HG03457 (cell line): Measurements from ENCODE around the gene PCDHB8.
"Not testable (repeated sequence)": the region's sequence is repeated elsewhere in the genome, so short reads cannot be mapped to it uniquely, and the experiment has no call there.

Experiments used
- ATAC-seq: cut with Tn5 transposase; IDR thresholded peaks from one replicate; pipeline ENCODE4 v1.9.1; 2021; ENCODE audit warnings: moderate number of reproducible peaks; ENCODE audit not compliant: unreplicated experiment

PCDHB8 gene

GRCh38 chr5:141184117-141184855 lies 6.7 kb downstream of the PCDHB8 start:
- ATAC-seq = not testable (repeated sequence)

DNA sequence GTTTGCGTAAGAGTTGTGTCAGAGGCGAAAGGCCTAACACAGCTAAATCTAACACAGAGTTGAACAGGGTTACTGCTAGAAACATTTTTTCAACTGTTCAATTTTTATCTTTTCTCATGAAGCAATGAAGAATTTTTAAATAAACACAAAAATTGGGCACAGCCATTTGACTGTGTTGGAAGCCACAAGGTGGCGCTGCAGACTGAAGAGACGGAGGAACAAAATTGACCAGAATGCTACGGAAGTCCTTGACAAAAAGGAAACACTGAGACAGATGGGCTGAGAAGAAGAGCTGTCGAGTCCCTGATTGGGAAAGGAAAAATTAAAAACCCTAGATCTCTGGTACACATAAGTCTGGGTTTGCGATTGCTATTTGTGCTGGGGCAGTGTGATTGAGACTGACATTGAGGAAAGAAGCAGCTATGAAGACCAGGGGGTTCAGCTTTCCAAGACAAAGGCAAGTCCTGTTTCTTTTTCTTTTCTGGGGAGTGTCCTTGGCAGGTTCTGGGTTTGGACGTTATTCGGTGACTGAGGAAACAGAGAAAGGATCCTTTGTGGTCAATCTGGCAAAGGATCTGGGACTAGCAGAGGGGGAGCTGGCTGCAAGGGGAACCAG lies 9.4 kb downstream of the PCDHB8 start, which contains the start of gene PCDHB9:
Gene PCDHB9, plus strand, starts transcription at position 265 of the 616 bp plus-strand sequence. Its CDS starts 158 bp downstream, at position 423.
- ATAC-seq = no peak

DNA sequence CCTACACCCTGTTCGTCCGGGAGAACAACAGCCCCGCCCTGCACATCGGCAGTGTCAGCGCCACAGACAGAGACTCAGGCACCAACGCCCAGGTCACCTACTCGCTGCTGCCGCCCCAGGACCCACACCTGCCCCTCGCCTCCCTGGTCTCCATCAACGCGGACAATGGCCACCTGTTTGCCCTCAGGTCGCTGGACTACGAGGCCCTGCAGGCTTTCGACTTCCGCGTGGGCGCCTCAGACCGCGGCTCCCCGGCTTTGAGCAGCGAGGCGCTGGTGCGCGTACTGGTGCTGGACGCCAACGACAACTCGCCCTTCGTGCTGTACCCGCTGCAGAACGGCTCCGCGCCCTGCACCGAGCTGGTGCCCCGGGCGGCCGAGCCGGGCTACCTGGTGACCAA lies 11.1 kb downstream of the PCDHB8 start:
- not testable (repeated sequence) for ATAC-seq

- not testable (repeated sequence) for ATAC-seq
These were observed 11.5 kb downstream of the PCDHB8 start for GRCh38 chr5:141189131-141189530.

DNA sequence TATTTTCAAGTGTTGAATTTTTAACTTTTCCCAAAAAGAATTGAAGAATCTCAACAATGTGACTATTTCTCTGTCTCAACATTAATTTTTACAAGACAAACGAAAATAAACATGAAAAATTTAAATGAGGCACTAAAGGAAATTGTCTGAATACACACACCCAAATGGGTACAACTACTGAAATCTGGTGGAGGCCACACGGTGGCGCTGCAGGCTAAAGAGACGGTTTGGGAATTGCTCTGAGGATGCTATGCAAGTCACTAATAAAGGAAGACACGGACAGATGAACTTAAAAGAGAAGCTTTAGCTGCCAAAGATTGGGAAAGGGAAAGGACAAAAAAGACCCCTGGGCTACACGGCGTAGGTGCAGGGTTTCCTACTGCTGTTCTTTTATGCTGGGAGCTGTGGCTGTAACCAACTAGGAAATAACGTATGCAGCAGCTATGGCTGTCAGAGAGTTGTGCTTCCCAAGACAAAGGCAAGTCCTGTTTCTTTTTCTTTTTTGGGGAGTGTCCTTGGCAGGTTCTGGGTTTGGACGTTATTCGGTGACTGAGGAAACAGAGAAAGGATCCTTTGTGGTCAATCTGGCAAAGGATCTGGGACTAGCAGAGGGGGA lies 14.6 kb downstream of the PCDHB8 start, which contains the start of gene PCDHB10:
Gene PCDHB10, plus strand, starts transcription at position 244 of the 616 bp plus-strand sequence. Its CDS starts 200 bp downstream, at position 444.
- no peak for ATAC-seq

DNA sequence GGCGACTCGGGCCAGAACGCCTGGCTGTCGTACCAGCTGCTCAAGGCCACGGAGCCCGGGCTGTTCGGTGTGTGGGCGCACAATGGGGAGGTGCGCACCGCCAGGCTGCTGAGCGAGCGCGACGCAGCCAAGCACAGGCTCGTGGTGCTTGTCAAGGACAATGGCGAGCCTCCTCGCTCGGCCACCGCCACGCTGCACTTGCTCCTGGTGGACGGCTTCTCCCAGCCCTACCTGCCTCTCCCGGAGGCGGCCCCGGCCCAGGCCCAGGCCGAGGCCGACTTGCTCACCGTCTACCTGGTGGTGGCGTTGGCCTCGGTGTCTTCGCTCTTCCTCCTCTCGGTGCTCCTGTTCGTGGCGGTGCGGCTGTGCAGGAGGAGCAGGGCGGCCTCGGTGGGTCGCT lies 16.7 kb downstream of the PCDHB8 start:
- ATAC-seq = not testable (repeated sequence)

GRCh38 chr5:141196363-141196762 lies 18.8 kb downstream of the PCDHB8 start:
- ATAC-seq = no peak

DNA sequence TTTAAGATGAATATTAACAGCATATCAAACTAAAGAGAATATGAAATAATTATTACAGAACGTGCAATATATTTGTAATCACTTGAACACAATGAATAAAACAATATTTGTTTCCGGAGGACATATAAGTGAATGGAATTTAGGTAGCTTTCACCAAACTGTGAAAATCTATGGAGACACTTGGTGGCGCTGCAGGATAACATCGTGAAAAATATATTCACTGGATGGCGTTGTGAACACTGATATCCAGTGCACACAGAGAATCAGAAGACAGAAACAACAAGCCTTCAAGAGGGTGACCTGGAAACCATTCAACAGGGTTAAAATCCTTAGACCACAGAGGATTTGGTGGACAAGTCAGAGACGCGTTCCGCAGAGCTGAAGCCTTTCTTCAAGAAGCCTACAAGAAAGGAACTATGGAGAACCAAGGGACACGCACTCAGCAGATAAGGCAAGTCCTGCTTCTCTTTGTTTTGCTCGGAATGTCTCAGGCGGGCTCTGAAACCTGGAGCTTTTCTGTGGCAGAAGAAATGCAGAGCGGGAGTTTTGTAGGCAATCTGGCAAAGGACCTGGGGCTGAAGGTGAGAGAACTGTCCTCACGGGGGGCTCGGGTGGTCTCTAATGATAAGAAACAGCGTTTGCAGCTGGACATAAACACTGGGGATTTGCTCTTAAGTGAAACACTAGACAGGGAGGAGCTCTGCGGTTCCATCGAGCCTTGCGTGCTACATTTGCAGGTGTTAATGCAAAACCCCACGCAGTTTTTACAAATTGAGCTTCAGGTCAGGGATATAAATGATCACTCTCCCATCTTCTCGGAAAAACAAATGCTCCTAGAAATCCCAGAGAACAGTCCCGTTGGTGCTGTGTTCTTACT lies 22.0 kb downstream of the PCDHB8 start, which contains the start of gene PCDHB11:
Gene PCDHB11, plus strand, starts transcription at position 269 of the 877 bp plus-strand sequence. Its CDS starts 148 bp downstream, at position 417.
- no peak for ATAC-seq

GRCh38 chr5:141201126-141201525 lies 23.5 kb downstream of the PCDHB8 start:
- not testable (repeated sequence) for ATAC-seq

GRCh38 chr5:141201646-141202045 lies 24.1 kb downstream of the PCDHB8 start:
- not testable (repeated sequence) for ATAC-seq

GRCh38 chr5:141208478-141208877 lies 30.9 kb downstream of the PCDHB8 start, which contains the start of gene PCDHB12:
TSS of gene PCDHB12 (plus strand) at chr5:141208719. CDS start at chr5:141208908, 189 bp downstream.
- ATAC-seq = no peak

DNA sequence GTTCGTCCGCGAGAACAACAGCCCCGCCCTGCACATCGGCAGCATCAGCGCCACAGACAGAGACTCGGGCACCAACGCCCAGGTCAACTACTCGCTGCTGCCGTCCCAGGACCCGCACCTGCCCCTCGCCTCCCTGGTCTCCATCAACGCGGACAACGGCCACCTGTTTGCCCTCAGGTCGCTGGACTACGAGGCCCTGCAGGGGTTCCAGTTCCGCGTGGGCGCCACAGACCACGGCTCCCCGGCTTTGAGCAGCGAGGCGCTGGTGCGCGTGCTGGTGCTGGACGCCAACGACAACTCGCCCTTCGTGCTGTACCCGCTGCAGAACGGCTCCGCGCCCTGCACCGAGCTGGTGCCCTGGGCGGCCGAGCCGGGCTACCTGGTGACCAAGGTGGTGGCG lies 32.7 kb downstream of the PCDHB8 start:
- not testable (repeated sequence) for ATAC-seq

DNA sequence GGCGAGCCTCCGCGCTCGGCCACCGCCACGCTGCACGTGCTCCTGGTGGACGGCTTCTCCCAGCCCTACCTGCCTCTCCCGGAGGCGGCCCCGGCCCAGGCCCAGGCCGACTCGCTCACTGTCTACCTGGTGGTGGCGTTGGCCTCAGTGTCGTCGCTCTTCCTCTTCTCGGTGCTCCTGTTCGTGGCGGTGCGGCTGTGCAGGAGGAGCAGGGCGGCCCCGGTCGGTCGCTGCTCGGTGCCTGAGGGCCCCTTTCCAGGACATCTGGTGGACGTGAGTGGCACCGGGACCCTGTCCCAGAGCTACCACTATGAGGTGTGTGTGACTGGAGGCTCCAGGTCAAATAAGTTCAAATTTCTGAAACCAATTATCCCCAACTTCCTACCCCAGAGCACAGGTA lies 33.3 kb downstream of the PCDHB8 start:
- ATAC-seq = not testable (repeated sequence)

GRCh38 chr5:141213656-141214339 lies 36.2 kb downstream of the PCDHB8 start, which contains the start of gene PCDHB13:
TSS of gene PCDHB13 (plus strand) at chr5:141213919. CDS start at chr5:141214124, 205 bp downstream.
- not testable (repeated sequence) for ATAC-seq

DNA sequence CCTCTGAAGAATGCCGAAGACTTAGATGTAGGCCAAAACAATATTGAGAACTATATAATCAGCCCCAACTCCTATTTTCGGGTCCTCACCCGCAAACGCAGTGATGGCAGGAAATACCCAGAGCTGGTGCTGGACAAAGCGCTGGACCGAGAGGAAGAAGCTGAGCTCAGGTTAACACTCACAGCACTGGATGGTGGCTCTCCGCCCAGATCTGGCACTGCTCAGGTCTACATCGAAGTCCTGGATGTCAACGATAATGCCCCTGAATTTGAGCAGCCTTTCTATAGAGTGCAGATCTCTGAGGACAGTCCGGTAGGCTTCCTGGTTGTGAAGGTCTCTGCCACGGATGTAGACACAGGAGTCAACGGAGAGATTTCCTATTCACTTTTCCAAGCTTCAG lies 37.0 kb downstream of the PCDHB8 start:
- ATAC-seq = not testable (repeated sequence)

- not testable (repeated sequence) for ATAC-seq
These were observed 37.9 kb downstream of the PCDHB8 start for GRCh38 chr5:141215504-141215903.

DNA sequence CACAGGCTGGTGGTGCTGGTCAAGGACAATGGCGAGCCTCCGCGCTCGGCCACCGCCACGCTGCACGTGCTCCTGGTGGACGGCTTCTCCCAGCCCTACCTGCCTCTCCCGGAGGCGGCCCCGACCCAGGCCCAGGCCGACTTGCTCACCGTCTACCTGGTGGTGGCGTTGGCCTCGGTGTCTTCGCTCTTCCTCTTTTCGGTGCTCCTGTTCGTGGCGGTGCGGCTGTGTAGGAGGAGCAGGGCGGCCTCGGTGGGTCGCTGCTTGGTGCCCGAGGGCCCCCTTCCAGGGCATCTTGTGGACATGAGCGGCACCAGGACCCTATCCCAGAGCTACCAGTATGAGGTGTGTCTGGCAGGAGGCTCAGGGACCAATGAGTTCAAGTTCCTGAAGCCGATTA lies 38.4 kb downstream of the PCDHB8 start:
- ATAC-seq = not testable (repeated sequence)

DNA sequence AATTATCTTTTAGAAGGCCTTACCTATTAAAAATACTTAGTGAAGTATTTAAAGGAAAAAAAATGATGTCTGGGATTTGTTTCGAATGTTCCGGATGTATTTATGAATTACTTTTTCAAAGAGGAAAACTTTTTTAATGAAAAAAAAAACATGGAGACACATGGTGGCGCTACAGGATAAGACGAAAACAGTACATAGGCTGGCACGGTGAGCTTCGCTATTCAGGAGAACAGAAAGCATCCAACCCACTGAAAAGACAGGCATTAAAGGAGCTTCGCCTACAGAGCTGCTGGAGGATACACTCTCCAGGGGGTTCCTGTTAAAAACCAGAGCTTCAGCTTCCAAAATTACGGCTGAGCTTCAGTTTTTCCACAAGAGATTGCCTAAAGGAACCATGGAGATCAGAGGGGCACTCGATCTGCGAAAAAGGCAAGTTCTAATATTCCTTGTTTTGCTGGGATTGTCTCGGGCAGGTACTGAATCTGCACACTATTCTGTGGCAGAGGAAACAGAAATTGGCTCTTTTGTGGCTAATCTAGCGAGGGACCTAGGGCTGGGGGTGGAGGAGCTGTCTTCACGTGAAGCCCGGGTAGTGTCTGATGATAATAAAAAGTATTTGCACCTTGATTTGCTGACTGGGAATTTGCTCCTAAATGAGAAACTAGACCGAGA lies 45.7 kb downstream of the PCDHB8 start, which contains the start of gene PCDHB14:
Gene PCDHB14, plus strand, starts transcription at position 232 of the 672 bp plus-strand sequence. Its CDS starts 163 bp downstream, at position 395.
- no peak for ATAC-seq

GRCh38 chr5:141224844-141225243 lies 47.3 kb downstream of the PCDHB8 start:
- not testable (repeated sequence) for ATAC-seq
